Parathyroid adenoma (tissue), 2 donors: ENCODE data around the gene TLR1.

ENCODE experiments used
- H2AFZ ChIP-seq: fragments of 300-600 bp; sonication (generic); one replicate; pipeline ENCODE4 v1.7.0; 2017; ENCODE audit warnings: antibody characterized with exemption, mild to moderate bottlenecking
- H3K27ac ChIP-seq: fragments of 300-600 bp; sonication (generic); one replicate; pipeline ENCODE4 v1.7.0; 2017
- H3K27me3 ChIP-seq: fragments of 300-600 bp; sonication (generic); one replicate; pipeline ENCODE4 v1.7.0; 2017; ENCODE audit warnings: low read length; ENCODE audit not compliant: control insufficient read depth, insufficient read depth
- H3K36me3 ChIP-seq: fragments of 300-600 bp; sonication (generic); one replicate; pipeline ENCODE4 v1.7.0; 2017; ENCODE audit warnings: low read length; ENCODE audit not compliant: control insufficient read depth, insufficient read depth
- H3K4me1 ChIP-seq: fragments of 300-600 bp; sonication (generic); one replicate; pipeline ENCODE4 v1.7.0; 2017; ENCODE audit warnings: control low read depth
- H3K4me2 ChIP-seq: fragments of 300-600 bp; sonication (generic); one replicate; pipeline ENCODE4 v1.7.0; 2017; ENCODE audit warnings: low read length
- H3K4me3 ChIP-seq: fragments of 300-600 bp; sonication (generic); one replicate; pipeline ENCODE4 v1.7.0; 2017; ENCODE audit warnings: low read depth, low read length
- H3K79me2 ChIP-seq: fragments of 300-600 bp; sonication (generic); one replicate; pipeline ENCODE4 v1.7.0; 2017; ENCODE audit warnings: control low read depth
- H3K9ac ChIP-seq: fragments of 300-600 bp; sonication (generic); one replicate; pipeline ENCODE4 v1.7.0; 2017; ENCODE audit warnings: mild to moderate bottlenecking
- H3K9me3 ChIP-seq: fragments of 300-600 bp; sonication (generic); one replicate; pipeline ENCODE4 v1.7.0; 2017; ENCODE audit warnings: low read length; ENCODE audit not compliant: control insufficient read depth
- TF ChIP-seq, protein P1 (sequence below): fragments of 300-600 bp; sonication (generic); IDR thresholded peaks from one replicate; pipeline ENCODE4 v1.7.0; 2017; ENCODE audit warnings: antibody characterized with exemption, mild to moderate bottlenecking
- donor health status: primary hyperparathyroidism.

Gene TLR1

DNA sequence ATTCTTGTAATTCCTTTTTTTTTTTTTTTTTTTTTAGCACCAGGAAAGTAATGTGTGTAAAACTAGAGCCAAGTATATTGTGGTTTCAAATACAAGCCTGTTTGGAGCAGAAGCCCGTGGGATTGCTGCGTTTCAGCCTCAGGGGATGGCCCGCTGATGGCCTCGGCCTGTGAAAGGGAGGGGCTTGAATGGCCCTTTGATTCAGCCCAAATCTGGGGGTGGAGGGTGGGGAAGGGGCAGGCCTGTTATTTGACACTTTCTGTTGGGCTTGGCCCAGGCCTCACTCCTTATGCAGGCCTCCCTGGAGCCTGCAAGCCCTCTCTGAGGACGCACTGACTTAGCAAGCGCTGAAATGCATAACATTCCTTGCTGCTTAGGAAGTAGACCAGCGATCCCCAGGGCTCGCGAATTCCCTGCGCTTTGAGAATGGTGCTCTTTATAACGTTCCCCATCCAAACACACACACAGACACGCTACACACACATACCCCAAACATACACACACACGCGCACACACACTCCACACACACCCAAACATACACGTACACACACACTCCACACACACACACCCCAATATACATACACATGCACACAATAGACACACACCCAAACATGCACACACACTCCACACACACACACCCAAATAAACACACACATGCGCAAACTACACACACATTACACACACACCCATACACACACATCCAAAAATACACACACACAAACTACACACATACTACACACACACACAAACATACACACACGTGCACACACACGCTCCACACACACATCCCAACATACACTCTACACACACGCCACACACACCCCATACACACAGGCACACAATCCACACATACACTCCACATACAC is 51.4 kb downstream of the TLR1 start:
- Histone ChIP-seq H3K4me3 (no peak overlapping the region), H3K79me2 (no peaks in the 10 kb centered on the region), H3K4me1 (no peaks in the 10 kb centered on the region), H3K36me3 (no peaks in the 10 kb centered on the region), H3K9me3 (no peaks in the 10 kb centered on the region), H3K4me2 (no peak overlapping the region), H3K27ac (no peak overlapping the region), H3K9ac (no peak overlapping the region), H3K27me3 (no peaks in the 10 kb centered on the region), H2AFZ (no peak overlapping the region)
- TF ChIP-seq, protein P1, sequence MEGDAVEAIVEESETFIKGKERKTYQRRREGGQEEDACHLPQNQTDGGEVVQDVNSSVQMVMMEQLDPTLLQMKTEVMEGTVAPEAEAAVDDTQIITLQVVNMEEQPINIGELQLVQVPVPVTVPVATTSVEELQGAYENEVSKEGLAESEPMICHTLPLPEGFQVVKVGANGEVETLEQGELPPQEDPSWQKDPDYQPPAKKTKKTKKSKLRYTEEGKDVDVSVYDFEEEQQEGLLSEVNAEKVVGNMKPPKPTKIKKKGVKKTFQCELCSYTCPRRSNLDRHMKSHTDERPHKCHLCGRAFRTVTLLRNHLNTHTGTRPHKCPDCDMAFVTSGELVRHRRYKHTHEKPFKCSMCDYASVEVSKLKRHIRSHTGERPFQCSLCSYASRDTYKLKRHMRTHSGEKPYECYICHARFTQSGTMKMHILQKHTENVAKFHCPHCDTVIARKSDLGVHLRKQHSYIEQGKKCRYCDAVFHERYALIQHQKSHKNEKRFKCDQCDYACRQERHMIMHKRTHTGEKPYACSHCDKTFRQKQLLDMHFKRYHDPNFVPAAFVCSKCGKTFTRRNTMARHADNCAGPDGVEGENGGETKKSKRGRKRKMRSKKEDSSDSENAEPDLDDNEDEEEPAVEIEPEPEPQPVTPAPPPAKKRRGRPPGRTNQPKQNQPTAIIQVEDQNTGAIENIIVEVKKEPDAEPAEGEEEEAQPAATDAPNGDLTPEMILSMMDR = no peak

DNA sequence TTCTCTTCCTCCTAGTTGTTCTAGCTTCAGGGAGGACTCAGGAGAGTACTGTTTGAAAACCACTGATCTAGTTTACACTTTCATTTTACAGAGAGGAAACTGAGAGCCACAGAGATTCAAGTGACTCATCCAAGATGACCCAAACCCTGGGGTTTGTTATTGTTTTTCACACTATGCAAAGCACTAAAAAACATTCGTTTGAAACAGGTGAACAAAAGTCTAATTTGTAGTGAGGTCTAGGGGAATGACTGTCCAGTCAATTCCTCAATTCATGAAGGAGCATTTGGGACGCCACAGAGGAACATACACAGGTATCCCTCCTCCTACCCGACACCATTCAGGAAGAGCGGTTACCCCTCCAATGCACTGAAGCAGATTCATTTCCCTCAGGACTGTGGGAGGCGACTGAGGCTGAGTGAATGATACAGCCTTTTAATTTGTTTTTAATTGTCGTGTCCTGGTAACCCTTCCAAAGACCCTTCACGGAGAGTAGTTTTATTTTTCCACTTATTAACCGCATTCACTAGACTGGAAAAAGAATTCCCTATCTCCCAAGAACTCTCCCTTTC is 52.1 kb downstream of the TLR1 start:
- no peaks in the 10 kb centered on the region for H3K27me3 ChIP-seq
- no peak overlapping the region for H3K27ac ChIP-seq
- no peaks in the 10 kb centered on the region for H3K4me1 ChIP-seq
- no peaks in the 10 kb centered on the region for H3K36me3 ChIP-seq
- TF ChIP-seq, protein P1 = no peak
- H3K4me2 ChIP-seq = no peak overlapping the region
- H2AFZ ChIP-seq = no peak overlapping the region
- H3K9ac ChIP-seq = no peak overlapping the region
- no peaks in the 10 kb centered on the region for H3K9me3 ChIP-seq
- no peaks in the 10 kb centered on the region for H3K79me2 ChIP-seq
- no peak overlapping the region for H3K4me3 ChIP-seq

DNA sequence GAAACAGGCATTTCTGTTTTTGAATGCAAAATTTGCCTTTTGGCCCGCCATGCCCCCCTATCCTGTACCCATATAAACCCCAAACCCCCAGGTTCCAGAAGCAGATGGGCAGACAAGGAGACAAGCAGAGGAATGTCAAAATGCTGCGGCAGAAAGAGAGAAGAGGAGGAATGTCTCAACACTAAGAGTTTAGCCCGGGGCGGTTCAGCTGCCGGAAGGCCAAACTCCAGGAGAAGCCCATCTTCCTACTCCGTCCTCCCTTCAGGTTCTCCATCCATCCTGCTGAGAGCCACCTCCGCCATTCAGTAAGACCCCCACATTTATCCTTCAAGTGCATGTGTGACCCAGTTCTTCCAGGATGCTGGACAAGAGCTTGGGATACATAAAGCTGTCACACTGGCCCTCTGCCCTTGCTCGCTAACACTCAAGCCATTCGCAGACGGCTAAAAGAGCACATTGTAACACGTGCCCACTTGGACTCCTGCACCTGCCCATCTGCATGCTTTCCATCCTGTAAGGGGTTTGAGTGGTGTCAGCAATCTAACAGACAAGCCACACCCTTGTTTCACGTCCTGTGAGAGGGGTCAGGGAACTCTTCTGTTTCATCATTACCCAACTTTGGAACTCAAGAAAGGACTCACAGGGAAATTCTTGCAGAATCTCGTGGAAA is 53.1 kb downstream of the TLR1 start:
- no peak overlapping the region for H3K27ac ChIP-seq

DNA sequence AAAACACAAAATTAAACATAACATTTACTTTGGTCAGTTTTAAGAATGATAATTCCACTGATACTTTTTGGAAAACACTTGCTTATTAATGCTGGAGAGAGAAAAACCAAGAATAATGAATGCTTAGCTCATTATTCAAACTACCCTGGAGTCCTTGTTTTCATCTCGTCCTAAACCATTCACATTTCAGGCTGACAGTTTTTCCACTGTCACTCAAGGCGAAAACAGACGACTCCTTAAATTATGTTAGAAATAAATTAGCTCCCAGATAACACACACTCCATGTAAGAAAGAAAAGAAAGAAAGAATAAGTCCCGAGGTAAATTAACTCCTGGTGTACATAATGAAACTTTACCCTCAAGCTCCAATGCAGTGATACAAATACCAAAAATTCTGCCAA is 55.3 kb downstream of the TLR1 start:
- Histone ChIP-seq H2AFZ (no peak overlapping the region), H3K4me3 (no peak overlapping the region), H3K36me3 (no peaks in the 10 kb centered on the region), H3K27me3 (no peaks in the 10 kb centered on the region), H3K4me1 (no peaks in the 10 kb centered on the region), H3K27ac (no peak overlapping the region), H3K9me3 (no peaks in the 10 kb centered on the region), H3K9ac (no peak overlapping the region), H3K4me2 (no peak overlapping the region), H3K79me2 (no peaks in the 10 kb centered on the region)
- TF ChIP-seq, protein P1 = no peak

More for the DNA sequence above, 53.1 kb downstream of the TLR1 start:
- H3K36me3 ChIP-seq = no peaks in the 10 kb centered on the region
- no peak overlapping the region for H3K9ac ChIP-seq
- no peak overlapping the region for H2AFZ ChIP-seq
- H3K79me2 ChIP-seq = no peaks in the 10 kb centered on the region
- no peaks in the 10 kb centered on the region for H3K4me1 ChIP-seq
- TF ChIP-seq, protein P1 = no peak
- H3K4me3 ChIP-seq = no peak overlapping the region
- no peak overlapping the region for H3K4me2 ChIP-seq
- H3K9me3 ChIP-seq = no peaks in the 10 kb centered on the region
- no peaks in the 10 kb centered on the region for H3K27me3 ChIP-seq
